Measurements from ENCODE around the gene GRAP. TPM values are rescaled to one million over a fixed set of nuclear protein-coding genes. Genes with fewer than 3 reads are reported as not detected.
"Not testable (repeated sequence)": the region's sequence is repeated elsewhere in the genome, so short reads cannot be mapped to it uniquely, and the experiment has no call there.

Gene GRAP
- total and polyA plus RNA-seq, 2 experiments from 2014 or later, result 0.24 TPM; not detected in 1

GRCh38 chr17:19077386-19077785 lies 30.6 kb upstream of the GRAP start:
- not testable (repeated sequence) for H3K4me3 Mint-ChIP-seq; H3K36me3 ChIP-seq (ENCODE audit: insufficient read depth); H3K9me3 Mint-ChIP-seq; H3K27me3 ChIP-seq (ENCODE audit: insufficient read depth); H2AFZ ChIP-seq; DNase-seq (ENCODE audit: low spot score); H3K4me3 ChIP-seq; H3K36me3 Mint-ChIP-seq (ENCODE audit: low read depth); H3F3A ChIP-seq (replicated peaks; ENCODE audit: low read depth); ATAC-seq; H3K79me2 ChIP-seq (replicated peaks; ENCODE audit: insufficient read depth); H3K27ac Mint-ChIP-seq; H4K20me1 ChIP-seq (replicated peaks; ENCODE audit: insufficient read depth); H3K9me2 ChIP-seq (ENCODE audit: insufficient read depth); H3K4me1 Mint-ChIP-seq; H3K4me1 ChIP-seq (ENCODE audit: insufficient read depth); H3K4me2 ChIP-seq; H3K27ac ChIP-seq (ENCODE audit: low read depth); H3K27me3 Mint-ChIP-seq (ENCODE audit: insufficient read depth, low read depth, poor library complexity)

DNA sequence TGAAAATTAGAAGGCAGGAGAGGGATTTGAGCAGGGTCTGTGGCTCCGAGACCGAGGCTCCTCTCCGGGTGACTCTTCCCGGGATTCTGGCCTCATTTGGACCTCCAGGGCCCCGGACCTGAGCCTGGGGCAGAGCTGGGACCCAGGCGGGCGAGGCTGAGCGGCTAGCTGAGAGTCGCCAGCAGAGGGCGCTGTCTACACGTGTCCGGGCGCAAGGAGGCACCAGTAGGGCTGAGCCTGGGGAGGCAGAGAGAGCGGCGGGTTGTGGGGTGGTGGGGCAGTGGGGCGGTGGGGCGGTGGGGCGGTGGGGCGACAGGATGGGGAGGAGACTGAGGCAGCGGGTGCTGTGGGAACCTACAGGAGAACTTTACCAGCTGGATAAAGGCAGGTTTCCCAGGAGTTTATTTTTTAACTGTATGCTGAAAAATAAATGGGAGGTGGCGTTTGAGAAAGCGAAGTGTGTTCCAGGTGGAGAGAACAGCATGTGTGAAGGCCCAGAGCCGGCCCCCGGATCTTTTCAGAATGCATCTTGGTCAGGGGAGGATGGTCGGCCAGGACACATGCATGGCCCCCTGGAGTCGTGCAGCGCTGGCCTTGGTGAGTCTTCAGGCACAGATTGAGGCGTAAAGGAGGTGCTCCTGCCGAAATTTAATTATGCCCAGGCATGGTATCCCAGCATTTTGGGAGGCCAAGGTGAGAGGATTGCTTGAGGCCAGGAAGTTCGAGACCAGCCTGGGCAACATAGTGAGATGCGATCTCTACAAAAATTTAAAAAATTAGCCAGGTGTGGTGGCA lies 29.8 kb upstream of the GRAP start:
- not testable (repeated sequence) for H2AFZ ChIP-seq; H3K36me3 Mint-ChIP-seq (ENCODE audit: low read depth); H3K27ac Mint-ChIP-seq; H3K4me2 ChIP-seq; H3K9me3 Mint-ChIP-seq; H3K4me1 ChIP-seq (ENCODE audit: insufficient read depth); H3K4me3 Mint-ChIP-seq; H3K27me3 Mint-ChIP-seq (ENCODE audit: insufficient read depth, low read depth, poor library complexity); H3K4me3 ChIP-seq; H3K27ac ChIP-seq (ENCODE audit: low read depth); H3K27me3 ChIP-seq (ENCODE audit: insufficient read depth); H3K79me2 ChIP-seq (replicated peaks; ENCODE audit: insufficient read depth); H3K4me1 Mint-ChIP-seq; H3K9me2 ChIP-seq (ENCODE audit: insufficient read depth); H3F3A ChIP-seq (replicated peaks; ENCODE audit: low read depth); H3K36me3 ChIP-seq (ENCODE audit: insufficient read depth); H4K20me1 ChIP-seq (replicated peaks; ENCODE audit: insufficient read depth); DNase-seq (ENCODE audit: low spot score)
- TF ChIP-seq, protein P1, sequence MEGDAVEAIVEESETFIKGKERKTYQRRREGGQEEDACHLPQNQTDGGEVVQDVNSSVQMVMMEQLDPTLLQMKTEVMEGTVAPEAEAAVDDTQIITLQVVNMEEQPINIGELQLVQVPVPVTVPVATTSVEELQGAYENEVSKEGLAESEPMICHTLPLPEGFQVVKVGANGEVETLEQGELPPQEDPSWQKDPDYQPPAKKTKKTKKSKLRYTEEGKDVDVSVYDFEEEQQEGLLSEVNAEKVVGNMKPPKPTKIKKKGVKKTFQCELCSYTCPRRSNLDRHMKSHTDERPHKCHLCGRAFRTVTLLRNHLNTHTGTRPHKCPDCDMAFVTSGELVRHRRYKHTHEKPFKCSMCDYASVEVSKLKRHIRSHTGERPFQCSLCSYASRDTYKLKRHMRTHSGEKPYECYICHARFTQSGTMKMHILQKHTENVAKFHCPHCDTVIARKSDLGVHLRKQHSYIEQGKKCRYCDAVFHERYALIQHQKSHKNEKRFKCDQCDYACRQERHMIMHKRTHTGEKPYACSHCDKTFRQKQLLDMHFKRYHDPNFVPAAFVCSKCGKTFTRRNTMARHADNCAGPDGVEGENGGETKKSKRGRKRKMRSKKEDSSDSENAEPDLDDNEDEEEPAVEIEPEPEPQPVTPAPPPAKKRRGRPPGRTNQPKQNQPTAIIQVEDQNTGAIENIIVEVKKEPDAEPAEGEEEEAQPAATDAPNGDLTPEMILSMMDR (conservative IDR thresholded peaks at IDR 0.05; ENCODE audit: low read depth in 2 of 2), result peak in 1 of 2 experiments; percentile 27; a peak in 1 of 4 replicates
- peak; percentile 98 for ATAC-seq

GRCh38 chr17:19070318-19071168 lies 23.8 kb upstream of the GRAP start:
- H3K27ac Mint-ChIP-seq, result not testable (repeated sequence)

DNA sequence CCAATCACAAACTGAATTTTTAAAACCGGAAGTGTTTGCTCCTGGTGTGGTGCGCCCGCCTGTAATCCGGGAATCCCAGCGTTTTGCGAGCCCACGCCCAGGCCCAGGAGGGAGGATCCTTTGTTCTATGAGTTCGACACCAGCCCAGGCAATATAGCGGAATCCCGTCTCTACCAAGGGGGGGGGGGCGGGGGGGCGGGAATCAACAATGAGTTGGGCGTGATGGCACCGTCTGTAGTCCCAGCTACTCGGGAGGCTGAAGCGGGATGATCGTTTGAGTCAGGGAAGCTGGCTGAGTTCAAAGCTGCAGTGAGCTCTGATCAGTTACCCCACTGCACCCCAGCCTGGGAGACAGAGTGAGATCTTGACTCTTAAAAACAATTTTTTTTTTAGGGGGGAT lies 17.6 kb upstream of the GRAP start:
- H3K27ac Mint-ChIP-seq; DNase-seq (ENCODE audit: low spot score); H3K27ac ChIP-seq (ENCODE audit: low read depth); H3K36me3 Mint-ChIP-seq (ENCODE audit: low read depth); H4K20me1 ChIP-seq (replicated peaks; ENCODE audit: insufficient read depth); H3K9me2 ChIP-seq (ENCODE audit: insufficient read depth); H3K4me3 ChIP-seq; ATAC-seq; H3K4me2 ChIP-seq; H3K4me3 Mint-ChIP-seq; H2AFZ ChIP-seq; H3K4me1 ChIP-seq (ENCODE audit: insufficient read depth); H3K27me3 ChIP-seq (ENCODE audit: insufficient read depth); H3K9me3 Mint-ChIP-seq; H3K27me3 Mint-ChIP-seq (ENCODE audit: insufficient read depth, low read depth, poor library complexity); H3K36me3 ChIP-seq (ENCODE audit: insufficient read depth); H3K79me2 ChIP-seq (replicated peaks; ENCODE audit: insufficient read depth); H3K4me1 Mint-ChIP-seq; H3F3A ChIP-seq (replicated peaks; ENCODE audit: low read depth): not testable (repeated sequence)

More at GRCh38 chr17:19070318-19071168, 23.8 kb upstream of the GRAP start:
- H4K20me1 ChIP-seq (replicated peaks; ENCODE audit: insufficient read depth); H3K4me3 Mint-ChIP-seq; H3K4me1 Mint-ChIP-seq; H3F3A ChIP-seq (replicated peaks; ENCODE audit: low read depth); H3K27me3 Mint-ChIP-seq (ENCODE audit: insufficient read depth, low read depth, poor library complexity); H3K4me2 ChIP-seq; H3K4me1 ChIP-seq (ENCODE audit: insufficient read depth); H2AFZ ChIP-seq; H3K27me3 ChIP-seq (ENCODE audit: insufficient read depth); H3K9me2 ChIP-seq (ENCODE audit: insufficient read depth); H3K9me3 Mint-ChIP-seq; H3K4me3 ChIP-seq; H3K36me3 Mint-ChIP-seq (ENCODE audit: low read depth); H3K27ac ChIP-seq (ENCODE audit: low read depth); H3K36me3 ChIP-seq (ENCODE audit: insufficient read depth); H3K79me2 ChIP-seq (replicated peaks; ENCODE audit: insufficient read depth); DNase-seq (ENCODE audit: low spot score): not testable (repeated sequence)
- peak; percentile 95 for ATAC-seq

Measured in GM23338 (cell line).